LoVo (cell line): ENCODE results near the gene POU1F1.
"Not testable (repeated sequence)": the region's sequence is repeated elsewhere in the genome, so short reads cannot be mapped to it uniquely, and the experiment has no call there.

Experiments used
- DNase-seq: peaks from one replicate; pipeline ENCODE4 v3.0.0-alpha.2; 2016; ENCODE audit warnings: low spot score

POU1F1 gene

GRCh38 chr3:87276484-87276883 is at the start of gene POU1F1:
TSS of gene POU1F1 (minus strand) at chr3:87276584. CDS start at chr3:87276462, 122 bp downstream.
- DNase-seq, result no peak

GRCh38 chr3:87324609-87325008 is 48.2 kb upstream of the POU1F1 start:
- DNase-seq, result no peak

- DNase-seq, result peak; percentile 42
Measured at GRCh38 chr3:87320756-87321626, 44.6 kb upstream of the POU1F1 start.

- DNase-seq, result peak; percentile 27
Measured at GRCh38 chr3:87318617-87319021, 42.2 kb upstream of the POU1F1 start.

GRCh38 chr3:87317779-87318178 is 41.4 kb upstream of the POU1F1 start:
- DNase-seq, result peak; percentile 42

GRCh38 chr3:87313641-87314040 is 37.3 kb upstream of the POU1F1 start:
- DNase-seq, result no peak

- no peak for DNase-seq
Measured at GRCh38 chr3:87311309-87311708, 34.9 kb upstream of the POU1F1 start.

GRCh38 chr3:87309601-87310000 is 33.2 kb upstream of the POU1F1 start:
- peak; percentile 58 for DNase-seq

- DNase-seq, result no peak
Measured at GRCh38 chr3:87307805-87308204, 31.4 kb upstream of the POU1F1 start.

- DNase-seq, result no peak
Measured at GRCh38 chr3:87305517-87305916, 29.1 kb upstream of the POU1F1 start.

- not testable (repeated sequence) for DNase-seq
Measured at GRCh38 chr3:87305031-87305430, 28.6 kb upstream of the POU1F1 start.

GRCh38 chr3:87298111-87298718 is 21.8 kb upstream of the POU1F1 start:
- peak; percentile 64 for DNase-seq

- no peak for DNase-seq
Measured at GRCh38 chr3:87288446-87288845, 12.1 kb upstream of the POU1F1 start.

GRCh38 chr3:87287011-87287410 is 10.6 kb upstream of the POU1F1 start:
- DNase-seq, result no peak

- DNase-seq, result no peak
Measured at GRCh38 chr3:87272718-87273341, 3.6 kb downstream of the POU1F1 start.

GRCh38 chr3:87270908-87271700 is 5.3 kb downstream of the POU1F1 start:
- DNase-seq, result no peak

GRCh38 chr3:87269723-87270122 is 6.7 kb downstream of the POU1F1 start:
- DNase-seq, result no peak

GRCh38 chr3:87268646-87269211 is 7.7 kb downstream of the POU1F1 start:
- DNase-seq, result no peak

GRCh38 chr3:87267953-87268645 is 8.3 kb downstream of the POU1F1 start:
- no peak for DNase-seq

GRCh38 chr3:87261925-87262324 is 14.5 kb downstream of the POU1F1 start:
- no peak for DNase-seq

- DNase-seq, result peak; percentile 60
Measured at GRCh38 chr3:87260270-87260669, 16.1 kb downstream of the POU1F1 start.
